Measurements from ENCODE around the gene WSB2.

Gene WSB2

GRCh38 chr12:118101051-118101450 lies 40.1 kb upstream of the WSB2 start:
- no peak overlapping the region for H3K9ac ChIP-seq
- no peaks in the 10 kb centered on the region for H3K36me3 ChIP-seq (ENCODE audit: control insufficient read depth, insufficient read depth, low read length)
- no peak overlapping the region for H3K4me3 ChIP-seq (ENCODE audit: low read depth, low read length)
- no peak overlapping the region for H3K27ac ChIP-seq
- H2AFZ ChIP-seq, result no peak overlapping the region
- peaks cover 7% of the 10 kb centered on the region for H3K4me1 ChIP-seq
- no peaks in the 10 kb centered on the region for H3K27me3 ChIP-seq (ENCODE audit: control insufficient read depth, insufficient read depth, low read length)
- H3K4me2 ChIP-seq (ENCODE audit: low read length), result no peak overlapping the region
- H3K79me2 ChIP-seq, result no peaks in the 10 kb centered on the region
- TF ChIP-seq, protein P1, sequence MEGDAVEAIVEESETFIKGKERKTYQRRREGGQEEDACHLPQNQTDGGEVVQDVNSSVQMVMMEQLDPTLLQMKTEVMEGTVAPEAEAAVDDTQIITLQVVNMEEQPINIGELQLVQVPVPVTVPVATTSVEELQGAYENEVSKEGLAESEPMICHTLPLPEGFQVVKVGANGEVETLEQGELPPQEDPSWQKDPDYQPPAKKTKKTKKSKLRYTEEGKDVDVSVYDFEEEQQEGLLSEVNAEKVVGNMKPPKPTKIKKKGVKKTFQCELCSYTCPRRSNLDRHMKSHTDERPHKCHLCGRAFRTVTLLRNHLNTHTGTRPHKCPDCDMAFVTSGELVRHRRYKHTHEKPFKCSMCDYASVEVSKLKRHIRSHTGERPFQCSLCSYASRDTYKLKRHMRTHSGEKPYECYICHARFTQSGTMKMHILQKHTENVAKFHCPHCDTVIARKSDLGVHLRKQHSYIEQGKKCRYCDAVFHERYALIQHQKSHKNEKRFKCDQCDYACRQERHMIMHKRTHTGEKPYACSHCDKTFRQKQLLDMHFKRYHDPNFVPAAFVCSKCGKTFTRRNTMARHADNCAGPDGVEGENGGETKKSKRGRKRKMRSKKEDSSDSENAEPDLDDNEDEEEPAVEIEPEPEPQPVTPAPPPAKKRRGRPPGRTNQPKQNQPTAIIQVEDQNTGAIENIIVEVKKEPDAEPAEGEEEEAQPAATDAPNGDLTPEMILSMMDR (IDR thresholded peaks at IDR 0.05), result no peak
- H3K9me3 ChIP-seq (ENCODE audit: control insufficient read depth, low read length), result no peaks in the 10 kb centered on the region

DNA sequence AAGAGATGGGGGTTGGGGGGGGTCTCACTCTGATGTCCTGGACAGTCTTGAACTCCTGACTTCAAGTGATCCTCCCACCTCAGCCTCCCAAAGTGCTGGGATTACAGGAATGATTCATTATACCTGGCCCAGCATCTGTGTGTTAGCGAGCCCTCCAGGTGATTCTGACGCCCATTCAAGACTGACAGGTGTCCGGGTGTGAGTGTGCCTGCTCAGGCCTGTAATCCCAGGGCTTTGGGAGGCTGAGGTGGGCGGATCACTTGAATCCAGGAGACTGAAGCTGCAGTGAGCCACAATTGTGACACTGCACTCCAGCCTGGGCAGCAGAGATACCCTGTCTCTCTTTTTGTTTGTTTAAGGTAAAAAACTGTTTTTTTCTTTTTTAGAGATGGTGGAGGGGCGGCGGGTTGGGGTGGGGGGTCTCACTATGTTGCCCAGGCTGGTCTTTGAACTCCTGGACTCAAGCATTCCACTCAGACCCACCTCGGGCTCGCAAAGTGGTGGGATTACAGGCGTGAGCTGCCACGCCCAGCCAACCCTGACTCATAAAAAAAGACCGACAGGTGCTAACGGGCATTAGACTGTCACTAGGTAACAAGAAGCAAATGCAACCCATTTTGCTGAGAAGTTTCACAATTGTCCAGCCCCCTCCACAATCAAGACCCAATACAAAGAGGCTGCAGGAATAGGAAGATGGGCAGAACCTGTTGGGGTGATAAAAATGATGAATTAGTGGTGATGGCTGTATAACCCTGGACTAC lies 38.1 kb upstream of the WSB2 start:
- no peak overlapping the region for H3K9ac ChIP-seq
- H3K4me3 ChIP-seq (ENCODE audit: low read depth, low read length), result no peak overlapping the region
- H3K9me3 ChIP-seq (ENCODE audit: control insufficient read depth, low read length), result no peaks in the 10 kb centered on the region
- no peak overlapping the region for H2AFZ ChIP-seq
- no peak overlapping the region for H3K27ac ChIP-seq
- peaks cover 2% of the 10 kb centered on the region for H3K79me2 ChIP-seq
- no peaks in the 10 kb centered on the region for H3K36me3 ChIP-seq (ENCODE audit: control insufficient read depth, insufficient read depth, low read length)
- H3K27me3 ChIP-seq (ENCODE audit: control insufficient read depth, insufficient read depth, low read length), result no peaks in the 10 kb centered on the region
- H3K4me1 ChIP-seq, result peaks cover 7% of the 10 kb centered on the region
- TF ChIP-seq, protein P1 (IDR thresholded peaks at IDR 0.05), result no peak
- H3K4me2 ChIP-seq (ENCODE audit: low read length), result no peak overlapping the region

GRCh38 chr12:118098401-118098800 lies 37.4 kb upstream of the WSB2 start:
- H2AFZ ChIP-seq, result no peak overlapping the region
- H3K9me3 ChIP-seq (ENCODE audit: control insufficient read depth, low read length), result no peaks in the 10 kb centered on the region
- no peak overlapping the region for H3K9ac ChIP-seq
- no peaks in the 10 kb centered on the region for H3K36me3 ChIP-seq (ENCODE audit: control insufficient read depth, insufficient read depth, low read length)
- H3K27ac ChIP-seq, result no peak overlapping the region
- TF ChIP-seq, protein P1 (IDR thresholded peaks at IDR 0.05), result no peak
- no peak overlapping the region for H3K4me2 ChIP-seq (ENCODE audit: low read length)
- peaks cover 2% of the 10 kb centered on the region for H3K79me2 ChIP-seq
- peaks cover 7% of the 10 kb centered on the region for H3K4me1 ChIP-seq
- no peak overlapping the region for H3K4me3 ChIP-seq (ENCODE audit: low read depth, low read length)
- H3K27me3 ChIP-seq (ENCODE audit: control insufficient read depth, insufficient read depth, low read length), result no peaks in the 10 kb centered on the region

DNA sequence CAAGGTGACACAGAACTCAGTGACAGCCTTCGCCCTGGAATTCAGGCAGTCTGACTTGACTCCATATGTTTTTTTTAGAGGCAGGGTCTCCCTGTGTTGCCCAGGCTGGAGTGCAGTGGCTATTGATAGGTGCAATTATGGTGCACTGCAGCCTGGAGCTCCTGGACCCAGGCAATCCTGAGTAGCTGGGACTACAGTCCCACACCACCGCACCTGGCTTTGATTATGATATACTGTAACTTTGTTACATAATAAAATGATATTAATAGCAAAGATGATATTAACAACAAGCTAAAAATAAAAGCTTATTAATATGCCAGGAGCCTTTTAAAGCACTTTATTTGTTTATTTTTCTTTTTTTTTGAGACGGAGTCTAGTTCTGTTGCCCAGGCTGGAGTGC lies 33.1 kb upstream of the WSB2 start:
- Histone ChIP-seq H3K4me3 (ENCODE audit: low read depth, low read length) (no peak overlapping the region), H3K36me3 (ENCODE audit: control insufficient read depth, insufficient read depth, low read length) (no peaks in the 10 kb centered on the region), H3K9ac (no peak overlapping the region), H3K4me2 (ENCODE audit: low read length) (no peak overlapping the region), H3K27me3 (ENCODE audit: control insufficient read depth, insufficient read depth, low read length) (no peaks in the 10 kb centered on the region), H3K4me1 (no peaks in the 10 kb centered on the region), H3K79me2 (peaks cover 2% of the 10 kb centered on the region), H3K9me3 (ENCODE audit: control insufficient read depth, low read length) (no peaks in the 10 kb centered on the region), H3K27ac (no peak overlapping the region), H2AFZ (no peak overlapping the region)
- TF ChIP-seq, protein P1 (IDR thresholded peaks at IDR 0.05), result no peak

DNA sequence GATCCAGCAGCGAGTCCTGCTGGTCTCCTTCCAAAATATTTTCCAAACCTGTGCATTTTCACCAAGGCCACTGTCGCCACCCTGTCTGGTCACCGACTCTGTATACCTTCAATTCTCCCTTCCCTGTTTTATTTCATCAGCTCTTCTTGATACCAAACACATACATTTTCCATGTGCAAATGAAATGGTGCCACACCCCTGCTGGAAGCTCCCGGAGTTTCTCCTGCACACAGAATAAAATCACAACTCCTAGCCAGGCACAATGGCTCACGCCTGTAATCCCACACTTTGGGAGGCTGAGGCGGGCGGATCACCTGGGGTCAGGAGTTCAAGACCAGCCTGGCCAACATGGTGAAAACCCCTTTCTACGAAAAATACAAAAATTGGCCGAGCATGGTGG lies 28.8 kb upstream of the WSB2 start:
- Histone ChIP-seq H3K36me3 (ENCODE audit: control insufficient read depth, insufficient read depth, low read length) (no peaks in the 10 kb centered on the region), H3K4me3 (ENCODE audit: low read depth, low read length) (no peak overlapping the region)

More for the DNA sequence above, 28.8 kb upstream of the WSB2 start:
- no peak overlapping the region for H3K27ac ChIP-seq
- no peaks in the 10 kb centered on the region for H3K4me1 ChIP-seq
- TF ChIP-seq, protein P1 (IDR thresholded peaks at IDR 0.05), result no peak
- no peak overlapping the region for H2AFZ ChIP-seq
- H3K27me3 ChIP-seq (ENCODE audit: control insufficient read depth, insufficient read depth, low read length), result no peaks in the 10 kb centered on the region
- no peaks in the 10 kb centered on the region for H3K9me3 ChIP-seq (ENCODE audit: control insufficient read depth, low read length)
- no peak overlapping the region for H3K9ac ChIP-seq
- no peaks in the 10 kb centered on the region for H3K79me2 ChIP-seq
- no peak overlapping the region for H3K4me2 ChIP-seq (ENCODE audit: low read length)
